ENCODE results near the gene PCDHA1.
A peak's percentile ranks its signal among the peaks of the same experiment; 100 is the strongest.
"Not testable (repeated sequence)": the region's sequence is repeated elsewhere in the genome, so short reads cannot be mapped to it uniquely, and the experiment has no call there.

Gene PCDHA1

DNA sequence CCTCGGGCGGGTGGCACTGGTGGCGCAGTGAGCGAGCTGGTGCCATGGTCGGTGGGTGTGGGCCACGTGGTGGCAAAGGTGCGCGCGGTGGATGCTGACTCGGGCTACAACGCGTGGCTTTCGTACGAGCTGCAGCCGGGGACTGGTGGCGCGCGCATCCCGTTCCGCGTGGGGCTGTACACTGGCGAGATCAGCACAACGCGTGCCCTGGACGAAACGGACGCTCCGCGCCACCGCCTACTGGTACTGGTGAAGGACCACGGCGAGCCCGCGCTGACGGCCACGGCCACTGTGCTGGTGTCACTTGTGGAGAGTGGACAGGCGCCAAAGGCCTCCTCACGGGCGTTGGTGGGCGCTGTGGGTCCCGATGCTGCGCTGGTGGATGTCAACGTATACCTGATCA, 22.9 kb downstream of the PCDHA1 start:
- no peak for DNase-seq

DNA sequence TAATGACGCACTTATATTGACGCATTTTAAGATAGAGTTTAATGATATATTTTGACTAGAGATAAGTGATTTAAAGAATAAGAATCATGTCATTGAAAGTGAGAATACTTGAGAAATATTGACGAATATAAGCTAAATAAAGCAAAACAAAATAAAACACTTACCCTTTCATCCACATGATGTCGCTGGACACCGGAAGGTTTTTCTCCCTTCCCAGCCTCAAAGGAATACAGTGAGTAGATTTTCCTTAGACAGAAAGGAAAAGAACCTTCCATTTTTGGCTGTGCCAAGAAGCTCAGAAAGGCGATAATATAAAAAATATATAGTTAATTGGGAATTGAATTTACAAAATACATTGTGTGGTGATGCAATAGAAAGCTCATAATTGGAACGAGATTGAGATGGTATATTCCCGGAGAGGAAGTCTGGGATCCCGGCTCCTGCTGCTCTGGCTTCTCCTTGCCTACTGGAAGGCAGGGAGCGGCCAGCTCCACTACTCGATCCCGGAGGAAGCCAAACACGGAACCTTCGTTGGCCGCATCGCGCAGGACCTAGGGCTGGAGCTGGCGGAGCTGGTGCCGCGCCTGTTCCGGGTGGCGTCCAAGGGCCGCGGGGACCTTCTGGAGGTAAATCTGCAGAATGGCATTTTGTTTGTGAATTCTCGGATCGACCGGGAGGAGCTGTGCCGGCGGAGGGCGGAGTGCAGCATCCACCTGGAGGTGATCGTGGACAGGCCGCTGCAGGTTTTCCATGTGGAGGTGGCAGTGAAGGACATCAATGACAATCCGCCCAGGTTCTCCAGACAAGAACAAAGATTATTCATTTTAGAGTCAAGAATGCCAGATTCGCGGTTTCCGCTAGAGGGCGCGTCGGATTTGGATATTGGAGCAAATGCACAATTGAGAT, 35.7 kb downstream of the PCDHA1 start, which contains the start of gene PCDHA5:
TSS of gene PCDHA5 (plus strand) at position 239 of the 906 bp plus-strand sequence.
- DNase-seq: no peak

DNA sequence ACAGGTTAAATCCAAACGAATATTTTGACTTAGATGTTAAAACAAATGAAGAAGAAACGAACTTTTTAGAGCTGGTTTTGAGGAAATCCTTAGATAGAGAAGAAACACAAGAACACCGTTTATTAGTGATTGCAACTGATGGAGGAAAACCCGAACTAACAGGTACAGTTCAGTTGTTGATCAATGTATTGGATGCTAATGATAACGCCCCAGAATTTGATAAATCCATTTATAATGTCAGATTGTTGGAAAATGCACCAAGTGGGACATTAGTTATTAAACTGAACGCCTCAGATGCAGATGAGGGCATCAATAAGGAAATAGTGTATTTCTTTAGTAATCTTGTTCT, 36.3 kb downstream of the PCDHA1 start:
- DNase-seq: no peak

GRCh38 chr5:140822969-140823368, 37.0 kb downstream of the PCDHA1 start:
- not testable (repeated sequence) for DNase-seq

GRCh38 chr5:140823475-140823874, 37.5 kb downstream of the PCDHA1 start:
- DNase-seq: no peak

- peak; percentile 52 for DNase-seq
Measured at GRCh38 chr5:140827704-140828361, 41.9 kb downstream of the PCDHA1 start, which contains the start of gene PCDHA6. Gene PCDHA6, plus strand, starts transcription at chr5:140827960. Its CDS starts 132 bp downstream, at chr5:140828092.

DNA sequence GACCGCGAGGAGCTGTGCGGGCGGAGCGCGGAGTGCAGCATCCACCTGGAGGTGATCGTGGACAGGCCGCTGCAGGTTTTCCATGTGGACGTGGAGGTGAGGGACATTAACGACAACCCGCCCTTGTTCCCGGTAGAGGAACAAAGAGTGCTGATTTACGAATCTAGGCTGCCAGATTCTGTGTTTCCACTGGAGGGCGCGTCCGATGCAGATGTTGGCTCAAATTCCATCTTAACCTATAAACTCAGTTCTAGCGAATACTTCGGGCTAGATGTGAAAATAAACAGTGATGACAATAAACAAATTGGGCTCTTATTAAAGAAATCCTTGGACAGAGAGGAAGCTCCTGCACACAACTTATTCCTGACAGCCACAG, 42.4 kb downstream of the PCDHA1 start:
- DNase-seq: peak; percentile 5

GRCh38 chr5:140829511-140830501, 43.9 kb downstream of the PCDHA1 start:
- DNase-seq: not testable (repeated sequence)

GRCh38 chr5:140833993-140834392, 48.1 kb downstream of the PCDHA1 start, which contains the start of gene PCDHA7:
Gene PCDHA7, plus strand, starts transcription at chr5:140834269. Its CDS starts 115 bp downstream, at chr5:140834384.
- DNase-seq: no peak

GRCh38 chr5:140834439-140835008, 48.6 kb downstream of the PCDHA1 start:
- DNase-seq: not testable (repeated sequence)

DNA sequence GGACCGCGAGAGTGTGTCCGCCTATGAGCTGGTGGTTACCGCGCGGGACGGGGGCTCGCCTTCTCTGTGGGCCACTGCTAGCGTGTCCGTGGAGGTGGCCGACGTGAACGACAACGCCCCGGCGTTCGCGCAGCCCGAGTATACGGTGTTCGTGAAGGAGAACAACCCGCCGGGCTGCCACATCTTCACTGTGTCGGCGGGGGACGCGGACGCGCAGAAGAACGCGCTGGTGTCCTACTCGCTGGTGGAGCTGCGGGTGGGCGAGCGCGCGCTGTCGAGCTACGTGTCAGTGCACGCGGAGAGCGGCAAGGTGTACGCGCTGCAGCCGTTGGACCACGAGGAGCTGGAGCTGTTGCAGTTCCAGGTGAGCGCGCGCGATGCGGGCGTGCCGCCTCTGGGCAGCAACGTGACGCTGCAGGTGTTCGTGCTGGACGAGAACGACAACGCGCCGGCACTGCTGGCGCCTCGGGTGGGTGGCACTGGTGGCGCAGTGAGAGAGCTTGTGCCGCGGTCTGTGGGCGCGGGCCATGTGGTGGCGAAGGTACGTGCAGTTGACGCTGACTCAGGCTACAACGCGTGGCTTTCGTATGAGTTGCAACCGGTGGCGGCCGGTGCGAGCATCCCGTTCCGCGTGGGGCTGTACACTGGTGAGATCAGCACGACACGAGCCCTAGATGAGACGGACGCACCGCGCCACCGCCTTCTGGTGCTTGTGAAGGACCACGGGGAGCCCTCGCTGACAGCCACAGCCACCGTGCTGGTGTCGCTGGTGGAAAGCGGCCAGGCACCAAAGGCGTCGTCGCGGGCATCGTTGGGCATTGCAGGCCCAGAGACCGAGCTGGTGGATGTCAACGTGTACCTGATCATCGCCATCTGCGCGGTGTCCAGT, 49.9 kb downstream of the PCDHA1 start:
- no peak for DNase-seq

DNA sequence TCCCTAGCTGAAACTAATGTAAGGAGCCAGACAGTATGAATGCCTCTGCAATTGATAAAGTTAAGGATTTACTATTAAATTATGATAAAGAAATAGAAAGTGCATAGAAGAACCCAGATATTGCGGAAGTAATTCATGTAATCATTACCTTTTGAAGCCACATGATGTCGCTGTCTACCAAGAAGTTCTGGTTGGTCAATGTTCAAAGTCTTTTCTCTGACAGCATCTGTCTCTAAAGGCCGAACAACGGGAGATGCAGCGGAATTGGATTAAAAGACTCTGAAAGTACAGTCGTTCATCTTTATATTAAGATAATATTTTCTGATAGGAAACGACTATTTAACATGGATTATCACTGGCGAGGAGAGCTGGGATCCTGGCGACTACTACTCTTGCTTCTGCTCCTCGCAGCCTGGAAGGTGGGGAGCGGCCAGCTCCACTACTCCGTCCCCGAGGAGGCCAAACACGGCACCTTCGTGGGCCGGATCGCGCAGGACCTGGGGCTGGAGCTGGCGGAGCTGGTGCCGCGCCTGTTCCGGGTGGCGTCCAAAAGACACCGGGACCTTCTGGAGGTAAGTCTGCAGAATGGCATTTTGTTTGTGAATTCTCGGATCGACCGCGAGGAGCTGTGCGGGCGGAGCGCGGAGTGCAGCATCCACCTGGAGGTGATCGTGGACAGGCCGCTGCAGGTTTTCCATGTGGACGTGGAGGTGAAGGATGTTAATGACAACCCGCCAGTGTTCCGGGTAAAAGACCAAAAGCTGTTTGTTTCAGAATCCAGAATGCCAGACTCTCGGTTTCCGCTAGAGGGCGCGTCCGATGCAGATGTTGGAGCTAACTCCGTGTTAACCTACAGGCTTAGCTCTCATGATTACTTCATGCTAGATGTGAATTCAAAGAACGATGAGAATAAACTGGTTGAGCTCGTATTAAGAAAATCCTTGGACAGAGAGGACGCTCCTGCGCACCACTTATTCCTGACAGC, 55.3 kb downstream of the PCDHA1 start, which contains the start of gene PCDHA8:
TSS of gene PCDHA8 (plus strand) at position 210 of the 985 bp plus-strand sequence. CDS start at position 345, 135 bp downstream.
- no peak for DNase-seq

DNA sequence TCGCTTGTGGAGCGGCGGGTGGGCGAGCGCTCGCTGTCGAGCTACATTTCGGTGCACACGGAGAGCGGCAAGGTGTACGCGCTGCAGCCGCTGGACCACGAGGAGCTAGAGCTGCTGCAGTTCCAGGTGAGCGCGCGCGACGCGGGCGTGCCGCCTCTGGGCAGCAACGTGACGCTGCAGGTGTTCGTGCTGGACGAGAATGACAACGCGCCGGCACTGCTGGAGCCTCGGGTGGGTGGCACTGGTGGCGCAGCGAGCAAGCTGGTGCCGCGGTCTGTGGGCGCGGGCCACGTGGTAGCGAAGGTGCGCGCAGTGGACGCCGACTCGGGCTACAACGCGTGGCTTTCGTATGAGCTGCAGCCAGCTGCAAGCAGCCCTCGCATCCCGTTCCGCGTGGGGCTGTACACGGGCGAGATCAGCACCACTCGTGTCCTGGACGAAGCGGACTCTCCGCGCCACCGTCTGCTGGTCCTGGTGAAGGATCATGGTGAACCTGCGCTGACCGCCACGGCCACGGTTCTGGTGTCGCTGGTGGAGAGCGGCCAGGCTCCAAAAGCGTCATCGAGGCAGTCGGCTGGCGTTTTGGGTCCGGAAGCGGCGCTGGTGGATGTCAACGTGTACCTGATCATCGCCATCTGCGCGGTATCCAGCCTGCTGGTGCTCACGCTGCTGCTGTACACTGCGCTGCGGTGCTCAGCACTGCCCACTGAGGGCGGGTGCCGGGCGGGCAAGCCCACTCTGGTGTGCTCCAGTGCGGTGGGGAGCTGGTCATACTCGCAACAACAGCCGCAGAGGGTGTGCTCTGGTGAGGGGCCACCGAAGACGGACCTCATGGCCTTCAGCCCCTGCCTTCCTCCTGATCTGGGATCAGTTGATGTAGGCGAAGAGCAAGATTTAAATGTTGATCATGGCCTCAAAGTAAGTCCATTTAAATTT, 57.1 kb downstream of the PCDHA1 start:
- DNase-seq: no peak

- DNase-seq: not testable (repeated sequence)
Measured at GRCh38 chr5:140848139-140849102, 62.5 kb downstream of the PCDHA1 start, which contains the start of gene PCDHA9. Gene PCDHA9, plus strand, starts transcription at chr5:140848382. Its CDS starts 114 bp downstream, at chr5:140848496.

DNA sequence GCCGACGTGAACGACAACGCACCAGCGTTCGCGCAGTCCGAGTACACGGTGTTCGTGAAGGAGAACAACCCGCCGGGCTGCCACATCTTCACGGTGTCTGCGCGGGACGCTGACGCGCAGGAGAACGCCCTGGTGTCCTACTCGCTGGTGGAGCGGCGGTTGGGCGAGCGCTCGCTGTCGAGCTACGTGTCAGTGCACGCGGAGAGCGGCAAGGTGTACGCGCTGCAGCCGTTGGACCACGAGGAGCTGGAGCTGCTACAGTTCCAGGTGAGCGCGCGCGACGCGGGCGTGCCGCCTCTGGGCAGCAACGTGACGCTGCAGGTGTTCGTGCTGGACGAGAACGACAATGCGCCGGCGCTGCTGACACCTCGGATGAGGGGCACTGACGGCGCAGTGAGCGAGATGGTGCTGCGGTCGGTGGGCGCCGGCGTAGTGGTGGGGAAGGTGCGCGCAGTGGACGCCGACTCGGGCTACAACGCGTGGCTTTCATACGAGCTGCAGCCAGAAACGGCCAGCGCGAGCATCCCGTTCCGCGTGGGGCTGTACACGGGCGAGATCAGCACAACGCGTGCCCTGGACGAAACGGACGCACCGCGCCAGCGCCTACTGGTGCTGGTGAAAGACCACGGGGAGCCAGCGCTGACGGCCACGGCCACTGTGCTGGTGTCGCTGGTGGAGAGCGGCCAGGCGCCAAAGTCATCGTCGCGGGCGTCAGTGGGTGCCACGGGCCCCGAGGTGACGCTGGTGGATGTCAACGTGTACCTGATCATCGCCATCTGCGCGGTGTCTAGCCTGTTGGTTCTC, 64.1 kb downstream of the PCDHA1 start:
- DNase-seq: not testable (repeated sequence)
